IMR-90 (cell line): ENCODE results near the gene ABCA2. TPM values are rescaled to one million over a fixed set of nuclear protein-coding genes. Genes with fewer than 3 reads are reported as not detected.

ENCODE experiments used
- ATAC-seq: fragments of 200-7000 bp; cut with Tn5 transposase; 2 replicates; pipeline ENCODE4 v1.9.1; 2020; ENCODE audit warnings: low read depth, mild to moderate bottlenecking, moderate library complexity
- BruUV-seq: library from RNA; stranded (reverse); fragments of 400-500 nt; replicated peaks from 2 replicates; lab custom pipeline; 2021; lab: Mats Ljungman, UMichigan
- CTCF ChIA-PET: fragments of 300-600 bp; formaldehyde crosslinking; extraction: SDS; loops from one replicate; lab custom pipeline; 2021; ENCODE audit warnings: antibody characterized with exemption; lab: Yijun Ruan, JAX
- POLR2A ChIA-PET: fragments of 300-600 bp; sonication (Branson Sonifier 250); formaldehyde crosslinking; loops from one replicate; lab custom pipeline; 2022; ENCODE audit warnings: antibody characterized with exemption; ENCODE audit not compliant: unreplicated experiment; lab: Charles Lee
- DNase-seq: peaks from one replicate; pipeline ENCODE4 v3.0.0; 2013
- H2AFZ ChIP-seq: replicated peaks from 2 replicates; pipeline ENCODE3; 2013; ENCODE audit warnings: low read length, mild to moderate bottlenecking; ENCODE audit not compliant: poor library complexity
- H2AK5ac ChIP-seq: 2 replicates; pipeline ENCODE4 v1.6.1; 2013; ENCODE audit warnings: low read depth, low read length, inconsistent platforms
- H2AK9ac ChIP-seq: replicated peaks from 2 replicates; pipeline ENCODE3; 2013; ENCODE audit warnings: mild to moderate bottlenecking, low read depth, low read length, moderate library complexity; ENCODE audit not compliant: poor library complexity
- H2BK120ac ChIP-seq: 2 replicates; pipeline ENCODE4 v1.6.1; 2013; ENCODE audit warnings: low read depth, low read length, inconsistent platforms
- H2BK15ac ChIP-seq: 3 replicates; pipeline ENCODE4 v1.6.1; 2013; ENCODE audit warnings: low read depth, low read length, inconsistent platforms
- H2BK20ac ChIP-seq: 2 replicates; pipeline ENCODE4 v1.6.1; 2013; ENCODE audit warnings: low read depth, mild to moderate bottlenecking, inconsistent platforms, low read length, moderate library complexity
- H2BK5ac ChIP-seq: 2 replicates; pipeline ENCODE4 v1.6.1; 2013; ENCODE audit warnings: mild to moderate bottlenecking, low read depth, low read length, inconsistent platforms; ENCODE audit not compliant: poor library complexity, severe bottlenecking
- H3K14ac ChIP-seq: replicated peaks from 2 replicates; pipeline ENCODE4 v1.6.1; 2013; ENCODE audit warnings: low read depth, low read length, inconsistent platforms
- H3K18ac ChIP-seq: 2 replicates; pipeline ENCODE4 v1.6.1; 2013; ENCODE audit warnings: low read depth, low read length, control low read depth
- H3K23ac ChIP-seq: 2 replicates; pipeline ENCODE4 v1.6.1; 2013; ENCODE audit warnings: low read depth, low read length, inconsistent platforms
- H3K27ac ChIP-seq: 2 replicates; pipeline ENCODE4 v1.5.1; 2013; ENCODE audit warnings: mild to moderate bottlenecking, control low read depth, low read length; ENCODE audit not compliant: insufficient read depth
- H3K27me3 ChIP-seq: 2 replicates; pipeline ENCODE4 v1.6.1; 2013; ENCODE audit warnings: low read length; ENCODE audit not compliant: control insufficient read depth, insufficient read depth
- H3K36me3 ChIP-seq: 2 replicates; pipeline ENCODE4 v1.6.1; 2013; ENCODE audit warnings: low read length, mixed read lengths; ENCODE audit not compliant: control insufficient read depth, insufficient read depth
- H3K4ac ChIP-seq: 2 replicates; pipeline ENCODE4 v1.6.1; 2013; ENCODE audit warnings: low read depth, low read length, inconsistent platforms
- H3K4me1 ChIP-seq: 2 replicates; pipeline ENCODE4 v1.6.1; 2013; ENCODE audit warnings: low read length, mixed read lengths; ENCODE audit not compliant: control insufficient read depth, insufficient read depth
- H3K4me2 ChIP-seq: 2 replicates; pipeline ENCODE4 v1.6.1; 2013; ENCODE audit warnings: low read depth, mild to moderate bottlenecking, control low read depth, low read length, moderate library complexity
- H3K4me3 ChIP-seq: 2 replicates; pipeline ENCODE4 v1.5.1; 2013; ENCODE audit warnings: low read depth, mild to moderate bottlenecking, control low read depth, low read length, moderate library complexity; ENCODE audit not compliant: insufficient read depth
- H3K56ac ChIP-seq: 2 replicates; pipeline ENCODE4 v1.6.1; 2013; ENCODE audit warnings: low read length, inconsistent platforms; ENCODE audit not compliant: insufficient read depth; ENCODE audit errors: extremely low read depth
- H3K79me1 ChIP-seq, 2 experiments: 2 replicates each; pipeline ENCODE4 v1.6.1; 2013; ENCODE audit warnings: low read length in 2 of 2, inconsistent platforms in 1 of 2, low read depth in 1 of 2
- H3K9ac ChIP-seq: 2 replicates; pipeline ENCODE4 v1.6.1; 2013; ENCODE audit warnings: low read depth, low read length, control low read depth
- H3K9me1 ChIP-seq: 2 replicates; pipeline ENCODE4 v1.6.1; 2013; ENCODE audit warnings: low read length, inconsistent platforms; ENCODE audit not compliant: insufficient read depth
- H3K9me3 ChIP-seq: 2 replicates; pipeline ENCODE4 v1.6.1; 2013; ENCODE audit warnings: low read length; ENCODE audit not compliant: control insufficient read depth, insufficient read depth
- H4K20me1 ChIP-seq: 2 replicates; pipeline ENCODE4 v1.6.1; 2013; ENCODE audit warnings: low read length, inconsistent platforms; ENCODE audit not compliant: insufficient read depth
- H4K5ac ChIP-seq: 2 replicates; pipeline ENCODE4 v1.6.1; 2013; ENCODE audit warnings: mild to moderate bottlenecking, low read depth, low read length, control low read depth
- H4K8ac ChIP-seq, 2 experiments: 2 replicates each; pipeline ENCODE4 v1.6.1; 2013; ENCODE audit warnings: low read depth in 2 of 2, low read length in 2 of 2, control low read depth in 1 of 2, inconsistent platforms in 1 of 2
- H4K91ac ChIP-seq: 2 replicates; pipeline ENCODE4 v1.6.1; 2013; ENCODE audit warnings: low read depth, low read length, inconsistent platforms; ENCODE audit not compliant: insufficient read depth
- CEBPB ChIP-seq: IDR thresholded peaks from 2 replicates; pipeline ENCODE4 v1.6.1; 2012; ENCODE audit warnings: low read depth, low read length, improper control_type of control experiment
- CHD1 ChIP-seq: IDR thresholded peaks from 2 replicates; pipeline ENCODE4 v1.6.1; 2012; ENCODE audit warnings: low read depth, low read length, improper control_type of control experiment
- FOS ChIP-seq: fragments of 150-350 bp; IDR thresholded peaks from 2 replicates; pipeline ENCODE4 v1.6.1; 2016; ENCODE audit warnings: low read depth, low read length
- MAFK ChIP-seq: IDR thresholded peaks from 2 replicates; pipeline ENCODE4 v1.6.1; 2012; ENCODE audit warnings: low read depth, low read length, improper control_type of control experiment
- MAZ ChIP-seq: IDR thresholded peaks from 2 replicates; pipeline ENCODE4 v1.6.1; 2012; ENCODE audit warnings: low read depth, mild to moderate bottlenecking, low read length, improper control_type of control experiment, moderate library complexity, borderline replicate concordance
- NFE2L2 ChIP-seq: fragments of 150-350 bp; IDR thresholded peaks from 2 replicates; pipeline ENCODE4 v1.6.1; 2016; ENCODE audit warnings: low read depth, mild to moderate bottlenecking, low read length
- RAD21 ChIP-seq: IDR thresholded peaks from 2 replicates; pipeline ENCODE4 v1.6.1; 2012; ENCODE audit warnings: low read length, improper control_type of control experiment
- RCOR1 ChIP-seq: IDR thresholded peaks from 2 replicates; pipeline ENCODE4 v1.6.1; 2012; ENCODE audit warnings: mild to moderate bottlenecking, low read length, improper control_type of control experiment; ENCODE audit not compliant: insufficient replicate concordance
- RFX5 ChIP-seq: IDR thresholded peaks from 2 replicates; pipeline ENCODE4 v1.8.0; 2012; ENCODE audit warnings: low read depth, mild to moderate bottlenecking, low read length, moderate library complexity
- SMC3 ChIP-seq: fragments of 150-350 bp; IDR thresholded peaks from 2 replicates; pipeline ENCODE4 v1.6.1; 2016; ENCODE audit warnings: low read depth, mild to moderate bottlenecking, antibody characterized with exemption, low read length, moderate library complexity
- WGBS, 2 experiments: methylation state at CpG; one replicate each; pipeline versions ENCODE4 v1.1.5 to v1.1.7; 2013; ENCODE audit warnings: missing lambda C conversion rate in 2 of 2; ENCODE audit not compliant: insufficient read length in 1 of 2; ENCODE audit errors: extremely low coverage in 2 of 2; 5-methylcytosine and 5-hydroxymethylcytosine counted together
- dilution Hi-C: fragments of 300-500 bp; cut with HindIII; formaldehyde crosslinking; loops from one replicate; pipeline ENCODE4 v1.14.3; 2018; ENCODE audit warnings: low sequenced_read_pairs; ENCODE audit not compliant: unreplicated experiment
- in situ Hi-C: fragments of 300-500 bp; cut with MboI; formaldehyde crosslinking; loops from 3 replicates; pipeline ENCODE4 v1.14.3; 2019; ENCODE audit warnings: low sequenced_read_pairs, inconsistent platforms, mixed read lengths
- intact Hi-C: fragments of 100-400 bp; cut with micrococcal nuclease; formaldehyde crosslinking; loops from 2 replicates; pipeline ENCODE4 v1.10.0; 2022
- polyA plus RNA-seq, 3 experiments: library from polyadenylated mRNA; depleted of rRNA; stranded (reverse); fragments of >200 nt; gene quantifications; 2 replicates each; pipeline ENCODE4 v1.2.3, GENCODE V29; 2012; ENCODE audit warnings: low replicate concordance in 1 of 3
- total RNA-seq: library from RNA; depleted of rRNA; stranded (reverse); fragments of >200 nt; gene quantifications from 2 replicates; pipeline ENCODE4 v1.2.3, GENCODE V29; 2012
- TF ChIP-seq, protein P1 (sequence below): fragments of 150-350 bp; IDR thresholded peaks from 2 replicates; pipeline ENCODE4 v1.6.1; 2017; ENCODE audit warnings: mild to moderate bottlenecking, antibody characterized with exemption, low read length, low read depth
- TF ChIP-seq, protein P2 (sequence below): conservative IDR thresholded peaks from 2 replicates; pipeline ENCODE4 v1.5.1; 2012; ENCODE audit warnings: mild to moderate bottlenecking, low read depth, low read length, improper control_type of control experiment

The ABCA2 gene
- total and polyA plus RNA-seq, 2 of the 4 experiments (the other 2 are of a cell fraction), result 3.8 to 46.0 TPM

DNA sequence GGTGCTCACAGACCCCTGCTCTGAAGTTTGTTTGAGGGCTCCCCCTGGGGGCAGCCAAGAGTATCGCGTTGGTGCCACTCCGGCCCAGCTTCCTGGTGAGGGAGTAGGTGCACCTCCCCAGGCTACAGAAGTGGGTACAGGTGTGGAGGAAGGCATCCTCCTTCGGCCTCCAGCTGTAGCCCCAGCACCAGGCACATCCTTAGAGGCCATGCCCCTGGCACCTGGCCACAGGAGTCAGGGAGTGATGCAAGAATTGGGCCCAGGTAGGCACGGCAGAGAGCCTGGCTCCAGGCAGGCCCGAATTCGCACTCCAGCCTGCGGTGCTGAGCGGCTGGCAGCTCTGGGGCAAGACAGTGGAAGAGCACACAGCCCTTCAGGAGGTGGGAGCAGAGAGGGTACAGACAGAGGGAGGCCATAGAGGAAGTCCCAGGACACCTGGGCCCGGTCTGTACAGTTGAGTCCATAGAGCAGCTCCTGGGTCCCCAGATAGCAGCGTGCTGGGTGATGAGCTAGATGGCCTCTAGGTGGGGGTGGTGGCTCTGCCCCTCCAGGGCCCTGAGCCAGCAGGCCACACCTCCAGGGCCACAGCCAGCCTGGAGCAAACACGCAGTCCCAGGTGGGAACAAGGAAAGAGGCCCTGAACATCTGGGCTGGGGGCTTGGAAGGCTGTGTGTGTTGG is 40.0 kb upstream of the ABCA2 start:
- Histone ChIP-seq H2AK9ac (no peak overlapping the region), H3K14ac (no peak overlapping the region), H3K79me1 (peaks cover 2 to 11% of the 10 kb centered on the region in 2 experiments), H2BK20ac (no peak overlapping the region), H3K4ac (no peak overlapping the region), H2BK15ac (no peak overlapping the region), H3K36me3 (no peaks in the 10 kb centered on the region), H4K20me1 (no peaks in the 10 kb centered on the region), H3K27me3 (no peaks in the 10 kb centered on the region; the same call in 1 of the 2 replicates), H3K4me2 (no peak overlapping the region), H4K5ac (no peak overlapping the region), H3K18ac (no peak overlapping the region), H3K9me1 (no peaks in the 10 kb centered on the region), H3K23ac (no peak overlapping the region), H2BK120ac (no peak overlapping the region), H2AK5ac (no peak overlapping the region), H2BK5ac (no peak overlapping the region), H3K4me3 (no peak overlapping the region), H4K8ac (no peak overlapping the region), H4K91ac (no peak overlapping the region), H3K27ac (no peak overlapping the region), H3K9ac (no peak overlapping the region), H3K4me1 (peaks cover 3% of the 10 kb centered on the region; the same call in 1 of the 2 replicates), H3K56ac (no peak overlapping the region), H2AFZ (no peak overlapping the region), H3K9me3 (no peaks in the 10 kb centered on the region)
- dilution Hi-C loops (no loop called here), in situ Hi-C loops (no loop called here), intact Hi-C loops (loop anchor here (1.0 kb wide), 1 partner anchor 22 kb away; the partner anchor contains the start of gene NPDC1)
- POLR2A ChIA-PET, result no interaction called here
- CTCF ChIA-PET, result interaction anchor here (0.6 to 1.6 kb wide), 3 partner anchors 12 to 21 kb away, joined by 3 to 5 read pairs (median 3); partner anchors contain the start of gene NPDC1
- ATAC-seq, result peak; percentile 60
- peak; percentile 70 for DNase-seq
- BruUV-seq, result no TSS peak
- TF ChIP-seq MAZ (peak; percentile 31; the same call in 1 of the 2 replicates), MAFK (no peak), NFE2L2 (no peak), CEBPB (no peak), CHD1 (no peak), RCOR1 (no peak), FOS (no peak), RAD21 (peak; percentile 61), RFX5 (no peak), SMC3 (peak; percentile 44; the same call in 1 of the 2 replicates)
- TF ChIP-seq, protein P1, sequence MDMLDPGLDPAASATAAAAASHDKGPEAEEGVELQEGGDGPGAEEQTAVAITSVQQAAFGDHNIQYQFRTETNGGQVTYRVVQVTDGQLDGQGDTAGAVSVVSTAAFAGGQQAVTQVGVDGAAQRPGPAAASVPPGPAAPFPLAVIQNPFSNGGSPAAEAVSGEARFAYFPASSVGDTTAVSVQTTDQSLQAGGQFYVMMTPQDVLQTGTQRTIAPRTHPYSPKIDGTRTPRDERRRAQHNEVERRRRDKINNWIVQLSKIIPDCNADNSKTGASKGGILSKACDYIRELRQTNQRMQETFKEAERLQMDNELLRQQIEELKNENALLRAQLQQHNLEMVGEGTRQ, result no peak
- TF ChIP-seq, protein P2, sequence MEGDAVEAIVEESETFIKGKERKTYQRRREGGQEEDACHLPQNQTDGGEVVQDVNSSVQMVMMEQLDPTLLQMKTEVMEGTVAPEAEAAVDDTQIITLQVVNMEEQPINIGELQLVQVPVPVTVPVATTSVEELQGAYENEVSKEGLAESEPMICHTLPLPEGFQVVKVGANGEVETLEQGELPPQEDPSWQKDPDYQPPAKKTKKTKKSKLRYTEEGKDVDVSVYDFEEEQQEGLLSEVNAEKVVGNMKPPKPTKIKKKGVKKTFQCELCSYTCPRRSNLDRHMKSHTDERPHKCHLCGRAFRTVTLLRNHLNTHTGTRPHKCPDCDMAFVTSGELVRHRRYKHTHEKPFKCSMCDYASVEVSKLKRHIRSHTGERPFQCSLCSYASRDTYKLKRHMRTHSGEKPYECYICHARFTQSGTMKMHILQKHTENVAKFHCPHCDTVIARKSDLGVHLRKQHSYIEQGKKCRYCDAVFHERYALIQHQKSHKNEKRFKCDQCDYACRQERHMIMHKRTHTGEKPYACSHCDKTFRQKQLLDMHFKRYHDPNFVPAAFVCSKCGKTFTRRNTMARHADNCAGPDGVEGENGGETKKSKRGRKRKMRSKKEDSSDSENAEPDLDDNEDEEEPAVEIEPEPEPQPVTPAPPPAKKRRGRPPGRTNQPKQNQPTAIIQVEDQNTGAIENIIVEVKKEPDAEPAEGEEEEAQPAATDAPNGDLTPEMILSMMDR, result peak; percentile 72
- WGBS, 2 experiments, result 78% methylated on average over 3 of the region's 12 CpGs; no CpG with 5 or more reads in 1 of the 2 experiments
